Measurements from ENCODE around the gene KCNT1.

The KCNT1 gene

DNA sequence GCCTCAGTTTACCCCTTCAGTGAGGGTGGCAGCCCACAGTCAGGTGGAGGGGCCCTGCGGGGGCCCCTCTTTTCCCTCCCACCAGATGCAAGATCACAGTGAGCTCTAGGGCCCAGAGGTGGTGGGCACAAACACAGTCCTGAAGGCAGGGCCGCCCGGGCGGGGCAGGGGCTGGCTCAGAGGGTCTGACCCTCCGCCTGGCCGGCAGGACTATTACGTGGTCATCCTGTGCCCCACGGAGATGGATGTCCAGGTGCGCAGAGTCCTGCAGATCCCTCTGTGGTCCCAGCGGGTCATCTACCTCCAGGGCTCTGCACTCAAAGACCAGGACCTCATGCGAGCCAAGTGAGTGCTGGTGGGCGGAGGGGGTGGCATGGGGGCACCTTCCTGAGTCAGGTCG is 63.4 kb downstream of the KCNT1 start:
- DNase-seq (ENCODE audit: low read depth), result no peak

DNA sequence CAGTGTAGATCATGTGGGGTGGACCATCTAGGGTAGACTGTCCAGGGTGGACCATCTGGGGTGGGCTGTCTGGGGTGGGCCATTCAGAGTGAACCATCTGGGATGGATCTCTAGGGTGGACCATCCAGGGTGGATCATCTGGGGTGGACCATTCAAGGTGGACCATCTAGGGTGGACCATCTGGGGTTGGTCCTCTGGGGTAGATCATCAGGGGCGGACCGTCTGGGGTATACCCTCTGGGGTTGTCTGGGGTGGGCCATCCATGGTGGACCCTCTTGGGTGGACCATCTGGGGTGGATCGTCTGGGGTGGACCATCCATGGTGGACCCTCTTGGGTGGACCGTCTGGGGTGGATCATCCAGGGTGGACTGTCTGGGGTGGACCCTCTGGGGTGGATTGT is 64.3 kb downstream of the KCNT1 start:
- DNase-seq (ENCODE audit: low read depth), result no peak

DNA sequence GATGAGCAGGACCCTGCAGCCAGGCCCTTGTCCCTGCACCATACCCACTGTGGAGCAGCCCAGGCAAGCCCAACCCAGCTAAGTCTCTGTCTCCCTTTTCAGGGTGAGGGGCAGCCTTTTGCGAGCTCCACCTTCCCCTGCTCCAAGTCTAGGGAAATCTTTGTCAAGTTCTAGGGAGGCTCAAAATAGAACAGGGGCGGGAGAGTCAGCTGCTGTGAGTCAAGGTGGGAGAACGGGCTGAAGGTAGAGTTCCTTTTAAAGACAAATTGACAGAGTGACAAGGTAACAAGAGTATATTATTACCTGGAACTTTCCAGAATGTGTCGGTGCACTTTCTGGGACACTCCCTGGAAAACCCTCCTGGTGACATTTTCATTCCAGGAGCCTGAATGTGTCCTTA is 64.7 kb downstream of the KCNT1 start:
- no peak for DNase-seq (ENCODE audit: low read depth)

DNA sequence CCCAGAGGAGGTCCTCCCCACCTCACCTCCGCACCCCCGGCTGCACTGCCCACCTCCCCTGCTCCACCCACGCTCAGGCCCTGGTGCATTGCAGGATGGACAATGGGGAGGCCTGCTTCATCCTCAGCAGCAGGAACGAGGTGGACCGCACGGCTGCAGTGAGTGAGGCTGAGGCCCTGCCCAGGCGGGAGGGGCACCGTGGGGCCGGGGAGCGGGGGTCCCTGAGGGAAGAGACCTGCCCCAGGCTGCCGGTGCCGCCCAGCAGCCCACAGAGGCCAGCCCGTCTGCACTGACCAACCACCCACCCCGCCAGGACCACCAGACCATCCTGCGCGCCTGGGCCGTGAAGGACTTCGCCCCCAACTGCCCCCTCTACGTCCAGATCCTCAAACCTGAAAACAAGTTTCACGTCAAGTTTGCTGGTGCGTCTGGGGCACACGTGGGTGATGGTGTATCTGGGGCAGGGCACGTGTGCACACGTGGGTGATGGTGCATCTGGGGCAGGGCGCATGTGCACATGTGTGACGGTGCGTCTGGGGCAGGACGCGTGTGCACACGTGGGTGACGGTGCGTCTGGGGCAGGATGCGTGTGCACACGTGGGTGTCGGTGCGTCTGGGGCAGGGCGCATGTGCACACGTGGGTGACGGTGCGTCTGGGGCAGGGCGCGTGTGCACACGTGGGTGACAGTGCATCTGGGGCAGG is 66.7 kb downstream of the KCNT1 start:
- no peak for DNase-seq (ENCODE audit: low read depth)

GRCh38 chr9:135769489-135770202 is 67.7 kb downstream of the KCNT1 start:
- no peak for DNase-seq (ENCODE audit: low read depth)

DNA sequence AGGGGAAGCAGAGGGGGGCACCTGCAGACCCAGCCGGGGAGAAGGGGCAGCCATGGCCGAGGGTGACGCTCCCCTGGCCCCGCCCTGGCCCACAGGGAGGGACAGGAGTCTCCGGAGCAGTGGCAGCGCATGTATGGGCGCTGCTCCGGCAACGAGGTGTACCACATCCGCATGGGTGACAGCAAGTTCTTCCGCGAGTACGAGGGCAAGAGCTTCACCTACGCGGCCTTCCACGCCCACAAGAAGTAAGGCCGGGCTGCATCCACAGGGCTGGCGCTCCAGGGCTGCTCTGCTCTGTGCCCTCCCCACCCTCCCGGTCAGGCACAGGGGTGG is 68.2 kb downstream of the KCNT1 start:
- DNase-seq (ENCODE audit: low read depth), result no peak

DNA sequence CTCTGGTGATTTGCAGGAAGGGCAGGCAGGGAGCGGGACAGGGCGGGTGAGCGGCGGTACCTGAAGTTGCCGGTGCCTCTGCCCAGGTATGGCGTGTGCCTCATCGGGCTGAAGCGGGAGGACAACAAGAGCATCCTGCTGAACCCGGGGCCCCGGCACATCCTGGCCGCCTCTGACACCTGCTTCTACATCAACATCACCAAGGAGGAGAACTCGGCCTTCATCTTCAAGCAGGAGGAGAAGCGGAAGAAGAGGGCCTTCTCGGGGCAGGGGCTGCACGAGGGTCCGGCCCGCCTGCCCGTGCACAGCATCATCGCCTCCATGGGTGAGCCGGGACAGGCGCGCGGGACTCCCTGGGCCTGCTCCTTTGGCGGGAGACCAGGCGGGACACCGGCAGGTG is 68.8 kb downstream of the KCNT1 start:
- DNase-seq (ENCODE audit: low read depth), result no peak

- no peak for DNase-seq (ENCODE audit: low read depth)
Observed at GRCh38 chr9:135771401-135772051, 69.5 kb downstream of the KCNT1 start.

DNA sequence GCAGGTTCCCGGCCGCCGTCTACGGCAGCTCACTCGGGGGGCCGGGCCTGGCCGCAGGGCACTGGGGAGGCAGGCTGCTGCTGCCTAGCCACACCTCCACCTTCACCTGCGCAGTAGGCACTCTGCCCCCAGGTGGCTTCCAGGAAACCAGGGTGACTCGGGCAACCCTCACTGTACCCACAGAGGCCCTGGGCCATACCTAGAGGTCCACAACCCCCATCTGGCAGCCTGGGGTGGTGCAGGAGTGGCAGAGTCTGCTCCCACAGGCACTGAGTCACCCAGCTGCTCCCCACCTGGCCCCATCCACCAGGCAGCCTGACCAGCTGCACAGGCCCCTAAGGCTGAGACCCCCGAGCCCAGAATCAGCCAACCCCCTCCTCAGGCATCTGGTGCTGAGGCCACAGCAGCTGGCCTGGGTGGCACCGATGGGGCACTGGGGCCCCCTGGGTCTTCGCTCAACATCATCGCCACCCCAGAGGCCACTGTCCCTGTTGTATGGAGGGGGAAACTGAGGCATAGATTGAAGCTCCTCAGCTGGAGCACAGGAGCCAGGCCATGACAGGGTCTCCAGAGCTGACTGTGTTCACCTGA is 70.2 kb downstream of the KCNT1 start:
- no peak for DNase-seq (ENCODE audit: low read depth)

- DNase-seq (ENCODE audit: low read depth), result no peak
Observed at GRCh38 chr9:135772702-135773493, 70.9 kb downstream of the KCNT1 start.

GRCh38 chr9:135773530-135774238 is 71.7 kb downstream of the KCNT1 start:
- DNase-seq (ENCODE audit: low read depth), result no peak

- no peak for DNase-seq (ENCODE audit: low read depth)
Observed at GRCh38 chr9:135774239-135774747, 72.3 kb downstream of the KCNT1 start.

- no peak for DNase-seq (ENCODE audit: low read depth)
Observed at GRCh38 chr9:135774794-135775525, 73.0 kb downstream of the KCNT1 start.

GRCh38 chr9:135775911-135776310 is 73.9 kb downstream of the KCNT1 start:
- DNase-seq (ENCODE audit: low read depth), result no peak

DNA sequence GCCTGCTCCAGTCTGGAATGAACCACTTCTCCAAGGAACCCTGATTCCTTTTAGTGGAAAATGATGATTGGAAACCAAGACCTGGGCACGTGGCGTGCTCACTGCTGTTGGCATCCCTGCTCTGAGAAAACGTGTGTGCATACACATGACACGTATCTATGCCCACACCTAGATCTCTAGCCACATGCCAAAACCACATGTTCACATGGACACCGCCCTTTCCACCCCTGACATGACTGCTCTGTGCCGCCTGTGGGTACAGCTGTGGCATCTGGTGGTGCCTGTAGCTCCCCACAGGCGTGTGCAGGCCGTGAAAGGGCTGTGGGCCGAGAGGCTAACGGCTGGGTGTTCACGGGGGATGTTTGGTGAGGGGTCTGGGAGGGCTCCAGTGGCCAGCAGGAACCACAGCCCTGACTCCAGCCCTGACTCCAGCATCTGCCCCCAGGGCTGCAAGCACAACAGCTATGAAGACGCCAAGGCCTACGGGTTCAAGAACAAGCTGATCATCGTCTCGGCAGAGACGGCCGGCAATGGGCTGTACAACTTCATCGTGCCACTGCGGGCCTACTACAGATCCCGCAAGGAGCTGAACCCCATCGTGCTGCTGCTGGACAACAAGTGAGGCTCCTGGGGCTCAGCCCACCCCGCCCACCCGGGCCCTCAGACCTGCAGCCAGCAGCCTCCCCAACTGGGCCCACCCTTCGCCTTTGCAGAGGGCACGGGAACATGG is 75.1 kb downstream of the KCNT1 start:
- no peak for DNase-seq (ENCODE audit: low read depth)

- no peak for DNase-seq (ENCODE audit: low read depth)
Observed at GRCh38 chr9:135777623-135778177, 75.7 kb downstream of the KCNT1 start.

GRCh38 chr9:135778421-135778820 is 76.4 kb downstream of the KCNT1 start:
- DNase-seq (ENCODE audit: low read depth), result no peak

GRCh38 chr9:135779571-135779970 is 77.6 kb downstream of the KCNT1 start:
- no peak for DNase-seq (ENCODE audit: low read depth)

GRCh38 chr9:135780086-135780485 is 78.1 kb downstream of the KCNT1 start:
- no peak for DNase-seq (ENCODE audit: low read depth)

DNA sequence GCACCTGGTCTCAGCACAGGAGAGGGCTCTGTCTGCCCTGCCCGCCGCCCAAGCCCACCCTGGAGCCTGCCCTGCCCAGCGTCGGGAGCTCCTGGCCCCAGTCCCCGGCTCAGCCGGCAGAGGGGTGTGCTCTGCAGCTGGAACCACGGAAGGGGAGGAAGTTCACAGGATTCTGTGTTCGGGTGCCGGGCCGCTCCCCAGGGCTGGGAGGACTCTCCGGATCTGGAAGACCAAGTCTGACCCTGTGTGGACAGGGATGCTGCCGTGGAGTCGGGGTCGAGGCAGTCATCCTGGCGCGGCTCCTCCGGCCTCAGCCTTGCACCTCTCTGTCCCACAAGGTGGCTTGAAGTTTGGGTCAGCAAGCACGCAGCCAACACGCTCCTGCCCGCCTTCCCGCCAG is 78.6 kb downstream of the KCNT1 start:
- DNase-seq (ENCODE audit: low read depth), result no peak

Data from stromal cell of bone marrow (primary cell).